SK-N-SH (cell line): Measurements from ENCODE around the gene IGF2. TPM values are rescaled to one million over a fixed set of nuclear protein-coding genes. Genes with fewer than 3 reads are reported as not detected.
"Not testable (repeated sequence)": the region's sequence is repeated elsewhere in the genome, so short reads cannot be mapped to it uniquely, and the experiment has no call there.

Source experiments
- CTCF ChIA-PET: fragments of 300-600, 350-600 bp; formaldehyde crosslinking; extraction: SDS; loops from one replicate; lab custom pipeline; 2021; lab: Yijun Ruan, JAX
- POLR2A ChIA-PET: fragments of 350-600 bp; sonication (Branson Sonifier 250); formaldehyde crosslinking; extraction: SDS; loops from one replicate; lab custom pipeline; 2020; ENCODE audit warnings: antibody characterized with exemption, inconsistent platforms; lab: Yijun Ruan, JAX
- DNase-seq: peaks from one replicate; pipeline ENCODE4 v3.0.0; 2012
- H2AFZ ChIP-seq: fragments of 200-600 bp; sonication (generic); 2 replicates; pipeline ENCODE4 v1.8.1; 2016; ENCODE audit warnings: antibody characterized with exemption, mild to moderate bottlenecking, low read depth
- H3F3A ChIP-seq: fragments of 200-600 bp; sonication (generic); replicated peaks from 2 replicates; pipeline ENCODE3; 2016; ENCODE audit warnings: antibody characterized with exemption, mild to moderate bottlenecking; ENCODE audit not compliant: insufficient read depth
- H3K27ac ChIP-seq, 2 experiments: fragments of 200-500 bp in 1 of 2; fragments of 200-600 bp in 1 of 2; sonication (Bioruptor generic) in 1 of 2; sonication (generic), shearing (Covaris generic) in 1 of 2; 2 replicates each; pipeline versions ENCODE4 v1.5.1 to v1.6.1; 2014 to 2016; ENCODE audit warnings: low read depth in 2 of 2, inconsistent platforms in 1 of 2, low read length in 1 of 2, mild to moderate bottlenecking in 1 of 2, mixed read lengths in 1 of 2
- H3K27me3 ChIP-seq: fragments of 200-600 bp; sonication (generic), shearing (Covaris generic); 2 replicates; pipeline ENCODE4 v1.6.1; 2016; ENCODE audit warnings: mixed run types; ENCODE audit not compliant: insufficient read depth
- H3K36me3 ChIP-seq, 2 experiments: fragments of 200-500 bp in 1 of 2; fragments of 200-600 bp in 1 of 2; sonication (Bioruptor generic) in 1 of 2; sonication (generic) in 1 of 2; replicated peaks in 1 of 2; 2 replicates each; pipeline versions ENCODE3 to v1.5.1; 2014 to 2016; ENCODE audit warnings: low read length in 1 of 2, mild to moderate bottlenecking in 1 of 2; ENCODE audit not compliant: insufficient read depth in 2 of 2, control insufficient read depth in 1 of 2
- H3K4me1 ChIP-seq, 2 experiments: fragments of 200-500 bp in 1 of 2; fragments of 200-600 bp in 1 of 2; sonication (Bioruptor generic) in 1 of 2; sonication (generic), shearing (Covaris generic) in 1 of 2; 2 replicates each; pipeline versions ENCODE4 v1.5.1 to v1.6.1; 2014 to 2016; ENCODE audit warnings: low read depth in 1 of 2, low read length in 1 of 2, mixed run types in 1 of 2; ENCODE audit not compliant: insufficient read depth in 2 of 2, control insufficient read depth in 1 of 2
- H3K4me2 ChIP-seq: fragments of 200-600 bp; sonication (generic), shearing (Covaris generic); 2 replicates; pipeline ENCODE4 v1.6.1; 2017; ENCODE audit warnings: mixed run types
- H3K4me3 ChIP-seq, 2 experiments: fragments of 200-500 bp in 1 of 2; fragments of 200-600 bp in 1 of 2; sonication (Bioruptor generic) in 1 of 2; sonication (generic), shearing (Covaris generic) in 1 of 2; 2 replicates each; pipeline versions ENCODE4 v1.5.1 to v1.8.1; 2014 to 2016; ENCODE audit warnings: low read depth in 2 of 2, inconsistent platforms in 1 of 2, low read length in 1 of 2, mild to moderate bottlenecking in 1 of 2, mixed read lengths in 1 of 2, moderate library complexity in 1 of 2
- H3K79me2 ChIP-seq: fragments of 200-600 bp; sonication (generic); 2 replicates; pipeline ENCODE4 v1.8.1; 2017; ENCODE audit warnings: mild to moderate bottlenecking; ENCODE audit not compliant: insufficient read depth
- H3K9ac ChIP-seq: fragments of 200-600 bp; sonication (generic); 2 replicates; pipeline ENCODE4 v1.6.1; 2017; ENCODE audit warnings: mixed run types
- H3K9me2 ChIP-seq: fragments of 200-600 bp; sonication (generic); 2 replicates; pipeline ENCODE4 v1.6.1; 2017; ENCODE audit warnings: mixed run types
- H3K9me3 ChIP-seq: fragments of 200-600 bp; sonication (generic); 2 replicates; pipeline ENCODE4 v1.6.1; 2017; ENCODE audit warnings: mixed run types, mild to moderate bottlenecking, moderate library complexity
- H4K20me1 ChIP-seq: fragments of 200-600 bp; sonication (generic); 2 replicates; pipeline ENCODE4 v1.6.1; 2017; ENCODE audit warnings: mild to moderate bottlenecking, mixed run types; ENCODE audit not compliant: insufficient read depth
- CHD2 ChIP-seq: fragments of 150-350 bp; IDR thresholded peaks from 2 replicates; pipeline ENCODE4 v1.6.1; 2018; ENCODE audit warnings: low read length; ENCODE audit not compliant: partially characterized antibody
- FOXJ3 ChIP-seq: sonication (generic); formaldehyde crosslinking; IDR thresholded peaks from 2 replicates; pipeline ENCODE4 v1.5.1; 2020; ENCODE audit warnings: mild to moderate bottlenecking, missing genetic modification reagents
- GATA2 ChIP-seq: sonication (generic); formaldehyde crosslinking; IDR thresholded peaks from 2 replicates; pipeline ENCODE4 v1.5.0; 2020; ENCODE audit warnings: mild to moderate bottlenecking, missing genetic modification reagents
- JUND ChIP-seq: IDR thresholded peaks from 2 replicates; pipeline ENCODE4 v1.4.0; 2012
- MEF2A ChIP-seq: IDR thresholded peaks from 2 replicates; pipeline ENCODE4 v1.4.0; 2012; ENCODE audit warnings: low read depth, borderline replicate concordance
- NRF1 ChIP-seq: IDR thresholded peaks from 2 replicates; pipeline ENCODE4 v1.6.1; 2012; ENCODE audit warnings: low read depth, mild to moderate bottlenecking, low read length
- RAD21 ChIP-seq: IDR thresholded peaks from 2 replicates; pipeline ENCODE4 v1.6.1; 2012; ENCODE audit warnings: mild to moderate bottlenecking, low read length
- RFX5 ChIP-seq: IDR thresholded peaks from 2 replicates; pipeline ENCODE4 v1.6.1; 2012; ENCODE audit warnings: mild to moderate bottlenecking, improper control_type of control experiment, low read length
- RXRA ChIP-seq: IDR thresholded peaks from 2 replicates; pipeline ENCODE4 v1.4.0; 2012; ENCODE audit warnings: low read depth, mild to moderate bottlenecking, borderline replicate concordance
- SMC3 ChIP-seq: IDR thresholded peaks from 2 replicates; pipeline ENCODE4 v1.6.1; 2012; ENCODE audit warnings: low read depth, low read length, improper control_type of control experiment
- TEAD4 ChIP-seq: IDR thresholded peaks from 2 replicates; pipeline ENCODE4 v1.4.0; 2012; ENCODE audit warnings: mild to moderate bottlenecking, borderline replicate concordance; ENCODE audit not compliant: insufficient read depth
- WGBS: methylation state at CpG from one replicate; pipeline ENCODE4 v1.1.6; 2017; ENCODE audit warnings: low lambda C conversion rate; 5-methylcytosine and 5-hydroxymethylcytosine counted together
- polyA plus RNA-seq, 3 experiments: library from polyadenylated mRNA; depleted of rRNA; stranded (reverse); fragments of >200 nt; gene quantifications; 2 replicates each; pipeline ENCODE4 v1.2.3, GENCODE V29; 2012
- TF ChIP-seq, protein P1 (sequence below): IDR thresholded peaks from 2 replicates; pipeline ENCODE4 v1.4.0; 2012; ENCODE audit warnings: low read depth, borderline replicate concordance
- TF ChIP-seq, protein P2 (sequence below): fragments of 150-350 bp; IDR thresholded peaks from 2 replicates; pipeline ENCODE4 v1.6.1; 2017; ENCODE audit warnings: antibody characterized with exemption, low read length, low read depth, borderline replicate concordance
- TF ChIP-seq, protein P3 (sequence below): IDR thresholded peaks from 2 replicates; pipeline ENCODE4; 2012
- TF ChIP-seq, protein P4 (sequence below): IDR thresholded peaks from 2 replicates; pipeline ENCODE4 v1.4.0; 2012; ENCODE audit warnings: low read depth

Gene IGF2
- polyA plus RNA-seq, 1 of the 3 experiments (the other 2 are of a cell fraction): 0.05 TPM

DNA sequence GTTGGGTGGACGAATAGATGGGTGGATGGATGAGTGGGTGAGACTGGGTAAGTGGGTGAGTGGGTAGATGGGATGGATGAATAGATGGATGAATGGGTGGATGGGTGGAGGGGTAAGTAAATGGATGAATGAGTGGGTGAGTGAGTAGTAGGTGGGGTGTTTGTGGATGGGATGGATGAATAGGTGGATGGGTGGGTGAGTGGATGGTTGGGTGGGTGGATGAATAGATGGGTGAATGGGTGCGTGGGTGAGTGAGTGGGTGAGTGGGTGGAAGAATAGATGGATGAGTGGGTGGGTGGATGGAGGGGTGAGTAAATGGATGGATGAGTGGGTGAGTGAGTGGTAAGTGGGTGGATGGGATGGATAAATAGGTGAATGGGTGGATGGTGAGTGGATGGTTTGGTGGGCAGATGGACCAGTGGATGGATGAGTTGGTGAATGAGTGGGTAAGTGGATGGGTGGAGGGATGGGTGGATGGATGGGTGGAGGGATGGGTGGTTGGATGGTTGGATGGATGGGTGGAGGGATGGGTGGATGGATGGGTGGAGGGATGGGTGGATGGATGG lies 12.6 kb downstream of the IGF2 start:
- Histone ChIP-seq H3K4me2 (no peak overlapping the region), H3K79me2 (no peaks in the 10 kb centered on the region), H4K20me1 (no peaks in the 10 kb centered on the region), H3K9ac (no peak overlapping the region), H3K36me3 (no peaks in the 10 kb centered on the region), H3K27ac (no peak overlapping the region), H3K27me3 (no peaks in the 10 kb centered on the region), H3K4me3 (no peak overlapping the region), H3K9me3 (no peaks in the 10 kb centered on the region), H3F3A (no peaks in the 10 kb centered on the region), H3K4me1 (peaks cover 0 to 2% of the 10 kb centered on the region in 2 experiments; a peak in 1 of 4 replicates), H3K9me2 (no peaks in the 10 kb centered on the region), H2AFZ (no peak overlapping the region)
- TF ChIP-seq, protein P1, sequence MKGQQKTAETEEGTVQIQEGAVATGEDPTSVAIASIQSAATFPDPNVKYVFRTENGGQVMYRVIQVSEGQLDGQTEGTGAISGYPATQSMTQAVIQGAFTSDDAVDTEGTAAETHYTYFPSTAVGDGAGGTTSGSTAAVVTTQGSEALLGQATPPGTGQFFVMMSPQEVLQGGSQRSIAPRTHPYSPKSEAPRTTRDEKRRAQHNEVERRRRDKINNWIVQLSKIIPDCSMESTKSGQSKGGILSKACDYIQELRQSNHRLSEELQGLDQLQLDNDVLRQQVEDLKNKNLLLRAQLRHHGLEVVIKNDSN: no peak
- TF ChIP-seq RFX5 (no peak), TEAD4 (no peak), JUND (no peak), RXRA (no peak), CHD2 (no peak), MEF2A (no peak), RAD21 (no peak), GATA2 (CRISPR knock-in tag) (no peak), FOXJ3 (CRISPR knock-in tag) (no peak), SMC3 (no peak), NRF1 (no peak)
- TF ChIP-seq, protein P2, sequence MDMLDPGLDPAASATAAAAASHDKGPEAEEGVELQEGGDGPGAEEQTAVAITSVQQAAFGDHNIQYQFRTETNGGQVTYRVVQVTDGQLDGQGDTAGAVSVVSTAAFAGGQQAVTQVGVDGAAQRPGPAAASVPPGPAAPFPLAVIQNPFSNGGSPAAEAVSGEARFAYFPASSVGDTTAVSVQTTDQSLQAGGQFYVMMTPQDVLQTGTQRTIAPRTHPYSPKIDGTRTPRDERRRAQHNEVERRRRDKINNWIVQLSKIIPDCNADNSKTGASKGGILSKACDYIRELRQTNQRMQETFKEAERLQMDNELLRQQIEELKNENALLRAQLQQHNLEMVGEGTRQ: no peak
- TF ChIP-seq, protein P3, sequence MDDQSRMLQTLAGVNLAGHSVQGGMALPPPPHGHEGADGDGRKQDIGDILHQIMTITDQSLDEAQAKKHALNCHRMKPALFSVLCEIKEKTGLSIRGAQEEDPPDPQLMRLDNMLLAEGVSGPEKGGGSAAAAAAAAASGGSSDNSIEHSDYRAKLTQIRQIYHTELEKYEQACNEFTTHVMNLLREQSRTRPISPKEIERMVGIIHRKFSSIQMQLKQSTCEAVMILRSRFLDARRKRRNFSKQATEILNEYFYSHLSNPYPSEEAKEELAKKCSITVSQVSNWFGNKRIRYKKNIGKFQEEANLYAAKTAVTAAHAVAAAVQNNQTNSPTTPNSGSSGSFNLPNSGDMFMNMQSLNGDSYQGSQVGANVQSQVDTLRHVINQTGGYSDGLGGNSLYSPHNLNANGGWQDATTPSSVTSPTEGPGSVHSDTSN: no peak
- TF ChIP-seq, protein P4, sequence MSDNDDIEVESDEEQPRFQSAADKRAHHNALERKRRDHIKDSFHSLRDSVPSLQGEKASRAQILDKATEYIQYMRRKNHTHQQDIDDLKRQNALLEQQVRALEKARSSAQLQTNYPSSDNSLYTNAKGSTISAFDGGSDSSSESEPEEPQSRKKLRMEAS: no peak
- CTCF ChIA-PET: interaction anchor here (1.2 kb wide), 1 partner anchor 89 kb away, joined by 3 read pairs; no protein-coding TSS in a partner anchor
- POLR2A ChIA-PET: interaction anchor here (1.8 kb wide), 1 partner anchor 13 kb away, joined by 4 read pairs; the partner anchor contains the start of gene IGF2
- 35% methylated on average over 2 of the region's 2 CpGs for WGBS
- DNase-seq: no peak

DNA sequence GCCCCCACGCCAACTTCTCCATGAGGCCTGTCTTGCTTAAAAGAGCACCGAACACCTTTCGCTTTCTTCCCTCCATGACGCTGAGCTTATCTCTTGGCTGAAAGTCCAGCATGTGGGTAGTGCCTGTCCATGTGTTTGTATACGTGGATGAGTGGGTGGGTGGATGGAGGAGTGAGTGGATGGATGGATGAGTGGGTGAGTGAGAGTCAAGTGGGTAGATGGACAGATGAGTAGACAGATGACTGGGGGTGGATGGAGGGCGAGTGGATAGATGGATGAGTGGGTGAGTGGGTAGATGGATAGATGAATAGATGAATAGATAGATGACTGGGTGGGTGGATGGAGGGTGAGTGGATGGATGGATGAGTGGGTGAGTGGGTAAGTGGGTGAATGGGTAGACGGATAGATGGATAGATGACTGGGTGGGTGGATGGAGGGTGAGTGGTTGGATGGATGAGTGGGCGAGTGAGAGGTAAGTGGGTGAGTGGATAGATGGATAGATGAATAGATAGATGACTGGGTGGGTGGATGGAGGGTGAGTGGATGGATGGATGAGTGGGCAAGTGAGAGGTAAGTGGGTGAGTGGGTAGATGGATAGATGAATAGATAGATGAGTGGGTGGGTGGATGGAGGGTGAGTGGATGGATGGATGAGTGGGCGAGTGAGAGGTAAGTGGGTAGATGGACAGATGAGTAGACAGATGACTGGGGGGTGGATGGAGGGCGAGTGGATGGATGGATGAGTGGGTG lies 14.3 kb downstream of the IGF2 start:
- CTCF ChIA-PET: interaction anchor here (1.0 to 1.2 kb wide), 3 partner anchors 9 to 89 kb away, joined by 3 to 5 read pairs (median 3); no protein-coding TSS in a partner anchor
- H3K79me2 ChIP-seq, H3K4me3 ChIP-seq, H3K27ac ChIP-seq, H4K20me1 ChIP-seq, H3F3A ChIP-seq, H3K4me2 ChIP-seq, H3K9me2 ChIP-seq, POLR2A ChIA-PET, H3K9me3 ChIP-seq, H3K9ac ChIP-seq, H3K27me3 ChIP-seq, H2AFZ ChIP-seq, DNase-seq, H3K36me3 ChIP-seq: not testable (repeated sequence)
- 47% methylated on average over 10 of the region's 10 CpGs for WGBS
- peaks cover 0 to 11% of the 10 kb centered on the region in 2 experiments; a peak in 1 of 4 replicates for H3K4me1 ChIP-seq
